ENCODE results near the gene IL4R.

The IL4R gene

GRCh38 chr16:27363246-27363632 lies 49.5 kb downstream of the IL4R start:
- Histone ChIP-seq H3K36me3 (peaks cover 52% of the 10 kb centered on the region), H4K20me1 (no peaks in the 10 kb centered on the region), H3K4me3 (no peak overlapping the region), H3K9ac (peak overlapping the region; percentile 32; the same call in 1 of the 2 replicates), H3K4me1 (peaks cover 52% of the 10 kb centered on the region), H3K27ac (peak overlapping the region; percentile 23), H3K27me3 (no peaks in the 10 kb centered on the region), H3K9me3 (no peaks in the 10 kb centered on the region; the same call in 1 of the 2 replicates), H3K4me2 (peak overlapping the region; percentile 81)
- TF ChIP-seq Cebpa-rat (IDR thresholded peaks at IDR 0.05): no peak

- no peak for TF ChIP-seq Cebpa-rat (IDR thresholded peaks at IDR 0.05)
- peak overlapping the region; percentile 81; the same call in 1 of the 2 replicates for H3K4me2 ChIP-seq
- H3K36me3 ChIP-seq: peaks cover 46% of the 10 kb centered on the region
- no peaks in the 10 kb centered on the region; the same call in 1 of the 2 replicates for H3K9me3 ChIP-seq
- no peak overlapping the region for H3K4me3 ChIP-seq
- no peaks in the 10 kb centered on the region for H3K27me3 ChIP-seq
- H3K4me1 ChIP-seq: peaks cover 57% of the 10 kb centered on the region
- H3K9ac ChIP-seq: no peak overlapping the region
- no peak overlapping the region for H3K27ac ChIP-seq
- no peaks in the 10 kb centered on the region for H4K20me1 ChIP-seq
Observed at GRCh38 chr16:27363797-27364196, 50.0 kb downstream of the IL4R start.

- H4K20me1 ChIP-seq: no peaks in the 10 kb centered on the region
- no peak overlapping the region for H3K4me2 ChIP-seq
- no peak overlapping the region for H3K9ac ChIP-seq
- peaks cover 2% of the 10 kb centered on the region for H3K9me3 ChIP-seq
- no peaks in the 10 kb centered on the region for H3K27me3 ChIP-seq
- TF ChIP-seq Cebpa-rat (IDR thresholded peaks at IDR 0.05): no peak
- no peak overlapping the region for H3K27ac ChIP-seq
- no peak overlapping the region for H3K4me3 ChIP-seq
- H3K4me1 ChIP-seq: peaks cover 58% of the 10 kb centered on the region
- H3K36me3 ChIP-seq: peaks cover 38% of the 10 kb centered on the region
Observed at GRCh38 chr16:27364493-27365141, 50.8 kb downstream of the IL4R start.

- H3K9me3 ChIP-seq: peaks cover 10% of the 10 kb centered on the region
- no peak overlapping the region for H3K9ac ChIP-seq
- no peaks in the 10 kb centered on the region for H4K20me1 ChIP-seq
- peaks cover 58% of the 10 kb centered on the region for H3K4me1 ChIP-seq
- H3K36me3 ChIP-seq: peaks cover 35% of the 10 kb centered on the region
- no peaks in the 10 kb centered on the region for H3K27me3 ChIP-seq
- H3K27ac ChIP-seq: no peak overlapping the region
- no peak overlapping the region for H3K4me2 ChIP-seq
- no peak overlapping the region for H3K4me3 ChIP-seq
- TF ChIP-seq Cebpa-rat (IDR thresholded peaks at IDR 0.05): no peak
Observed at GRCh38 chr16:27365142-27366089, 51.6 kb downstream of the IL4R start.

GRCh38 chr16:27366687-27367460 lies 53.1 kb downstream of the IL4R start:
- H3K9me3 ChIP-seq: peaks cover 15% of the 10 kb centered on the region
- peak overlapping the region; percentile 90 for H3K27ac ChIP-seq
- H3K4me1 ChIP-seq: peaks cover 58% of the 10 kb centered on the region
- TF ChIP-seq Cebpa-rat (IDR thresholded peaks at IDR 0.05): no peak
- peak overlapping the region; percentile 77 for H3K9ac ChIP-seq
- peaks cover 21% of the 10 kb centered on the region for H3K36me3 ChIP-seq
- H3K27me3 ChIP-seq: no peaks in the 10 kb centered on the region
- H4K20me1 ChIP-seq: no peaks in the 10 kb centered on the region
- H3K4me3 ChIP-seq: peak overlapping the region; percentile 34; the same call in 1 of the 2 replicates
- peak overlapping the region; percentile 82 for H3K4me2 ChIP-seq

- H3K4me3 ChIP-seq: peak overlapping the region; percentile 34
Observed at GRCh38 chr16:27367461-27368357, 53.9 kb downstream of the IL4R start.

GRCh38 chr16:27368358-27368722 lies 54.6 kb downstream of the IL4R start:
- Histone ChIP-seq H3K9me3 (peaks cover 15% of the 10 kb centered on the region), H3K27me3 (no peaks in the 10 kb centered on the region), H3K27ac (no peak overlapping the region), H3K4me2 (peak overlapping the region; percentile 82), H3K4me3 (no peak overlapping the region), H3K4me1 (peaks cover 59% of the 10 kb centered on the region), H3K36me3 (peaks cover 6% of the 10 kb centered on the region; the same call in 1 of the 2 replicates), H4K20me1 (no peaks in the 10 kb centered on the region), H3K9ac (no peak overlapping the region)
- no peak for TF ChIP-seq Cebpa-rat (IDR thresholded peaks at IDR 0.05)

More at GRCh38 chr16:27367461-27368357, 53.9 kb downstream of the IL4R start:
- Histone ChIP-seq H3K27ac (peak overlapping the region; percentile 90), H3K4me2 (peak overlapping the region; percentile 82), H3K9ac (peak overlapping the region; percentile 77), H3K36me3 (peaks cover 13% of the 10 kb centered on the region), H4K20me1 (no peaks in the 10 kb centered on the region), H3K9me3 (peaks cover 15% of the 10 kb centered on the region), H3K27me3 (no peaks in the 10 kb centered on the region), H3K4me1 (peaks cover 59% of the 10 kb centered on the region)
- TF ChIP-seq Cebpa-rat (IDR thresholded peaks at IDR 0.05): no peak

- Histone ChIP-seq H3K4me2 (no peak overlapping the region), H3K9me3 (peaks cover 15% of the 10 kb centered on the region), H3K27me3 (no peaks in the 10 kb centered on the region), H3K4me3 (no peak overlapping the region), H3K36me3 (no peaks in the 10 kb centered on the region), H3K4me1 (peaks cover 60% of the 10 kb centered on the region), H3K27ac (no peak overlapping the region), H4K20me1 (no peaks in the 10 kb centered on the region), H3K9ac (no peak overlapping the region)
- no peak for TF ChIP-seq Cebpa-rat (IDR thresholded peaks at IDR 0.05)
Observed at GRCh38 chr16:27369806-27370205, 56.0 kb downstream of the IL4R start.

GRCh38 chr16:27370318-27370717 lies 56.5 kb downstream of the IL4R start:
- H3K9ac ChIP-seq: no peak overlapping the region
- peaks cover 15% of the 10 kb centered on the region for H3K9me3 ChIP-seq
- H3K4me2 ChIP-seq: no peak overlapping the region
- no peak overlapping the region for H3K4me3 ChIP-seq
- TF ChIP-seq Cebpa-rat (IDR thresholded peaks at IDR 0.05): no peak
- peaks cover 65% of the 10 kb centered on the region for H3K4me1 ChIP-seq
- no peaks in the 10 kb centered on the region for H4K20me1 ChIP-seq
- H3K36me3 ChIP-seq: no peaks in the 10 kb centered on the region
- H3K27ac ChIP-seq: no peak overlapping the region
- no peaks in the 10 kb centered on the region for H3K27me3 ChIP-seq

All from BLaER1 (cell line).